GM21717 (cell line): ENCODE data around the gene FAM76B.
A peak's percentile ranks its signal among the peaks of the same experiment; 100 is the strongest.

Experiments
- ATAC-seq: cut with Tn5 transposase; IDR thresholded peaks from one replicate; pipeline ENCODE4 v1.9.1; 2021; ENCODE audit warnings: mild to moderate bottlenecking, moderate library complexity; ENCODE audit not compliant: unreplicated experiment

The FAM76B gene

DNA sequence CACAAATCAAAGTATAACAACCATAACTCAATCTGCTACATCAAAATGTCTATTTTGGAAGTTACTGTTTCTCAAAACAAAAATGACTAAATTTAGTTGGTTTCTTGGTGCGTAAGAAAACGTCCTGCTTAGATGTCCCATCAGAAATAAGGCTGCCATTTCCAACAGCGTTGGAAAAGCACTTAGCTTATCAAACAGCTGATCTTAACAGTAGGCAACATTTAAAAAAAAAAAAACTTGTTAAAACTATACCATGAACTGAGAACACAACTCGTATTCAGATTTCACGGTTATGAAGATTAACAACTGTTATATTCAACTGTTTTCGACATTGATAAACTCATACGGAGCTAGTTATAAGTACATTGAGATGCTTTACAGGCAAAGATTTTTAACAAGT, 3.1 kb upstream of the FAM76B start:
- no peak for ATAC-seq

DNA sequence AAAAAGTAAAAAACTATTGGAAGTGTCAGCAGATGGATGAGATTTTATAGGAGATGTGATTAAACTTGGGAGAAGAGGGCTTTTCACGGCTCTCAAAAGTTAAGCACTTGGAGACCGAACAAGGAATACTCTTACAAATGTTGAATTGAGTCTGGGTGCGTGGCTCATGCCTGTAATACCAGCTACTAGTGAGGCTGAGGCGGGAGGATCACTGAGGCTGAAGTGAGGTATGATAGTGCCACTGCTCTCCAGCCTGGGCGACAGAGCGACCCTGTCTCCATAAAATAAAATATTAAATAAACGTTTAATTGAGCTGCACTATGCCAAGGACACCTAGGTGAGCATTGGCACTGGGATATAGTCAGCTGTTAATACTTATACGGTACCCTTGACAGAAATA, 2.6 kb upstream of the FAM76B start:
- no peak for ATAC-seq

DNA sequence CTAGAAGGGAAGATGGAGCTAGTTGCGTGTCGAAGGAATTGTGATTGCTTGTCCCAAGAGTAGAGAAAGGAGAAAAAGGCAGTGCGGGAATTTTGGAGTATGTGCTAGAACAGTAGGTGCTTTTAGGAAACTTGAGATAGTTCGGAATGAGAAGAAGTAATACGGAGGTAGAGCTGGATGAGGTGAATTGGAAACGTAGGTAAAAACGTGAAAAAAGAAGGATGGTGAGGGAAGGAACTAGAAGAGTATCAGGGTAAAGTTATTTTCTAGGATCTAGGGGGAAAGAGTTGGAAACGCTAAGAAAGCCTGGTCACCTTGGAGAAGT, 2.1 kb upstream of the FAM76B start:
- ATAC-seq = no peak

DNA sequence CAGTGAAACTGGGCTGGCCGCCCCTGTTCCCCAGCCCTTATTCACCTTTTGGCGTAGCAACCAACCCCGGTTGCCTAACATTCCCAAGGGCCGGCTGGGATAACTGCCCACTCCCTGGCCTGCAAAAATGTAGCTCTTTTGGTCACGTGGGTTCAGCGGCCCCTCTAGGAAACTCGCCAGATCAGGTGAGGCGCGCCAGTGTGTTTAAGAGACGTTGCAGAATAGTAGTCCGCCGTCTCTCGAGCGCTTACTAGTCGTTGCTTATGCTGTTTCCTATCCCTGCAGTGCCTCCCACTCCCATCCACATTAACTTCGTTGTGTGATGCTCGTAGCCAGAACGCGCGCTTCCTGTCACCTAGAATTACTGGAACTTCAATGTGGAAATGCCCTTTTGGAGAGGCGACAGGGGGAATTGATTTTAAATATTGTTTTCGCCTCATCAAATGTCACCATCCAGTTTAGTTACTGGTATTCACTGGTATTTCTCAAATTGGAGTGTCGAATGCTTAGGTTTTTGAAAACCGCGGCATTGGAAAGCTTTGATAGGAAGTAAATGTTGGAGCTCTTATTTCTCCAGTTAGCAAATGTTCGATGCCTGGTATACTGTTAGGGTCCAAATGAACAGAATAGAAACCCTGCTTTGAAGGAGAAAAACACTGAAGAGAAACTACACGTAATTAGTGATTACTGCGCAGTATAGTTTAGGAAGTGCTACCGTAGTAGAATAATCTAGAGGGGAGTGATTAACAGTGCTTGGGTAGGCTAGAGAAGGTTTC, 1.5 kb upstream of the FAM76B start:
- peak; percentile 8 for ATAC-seq

DNA sequence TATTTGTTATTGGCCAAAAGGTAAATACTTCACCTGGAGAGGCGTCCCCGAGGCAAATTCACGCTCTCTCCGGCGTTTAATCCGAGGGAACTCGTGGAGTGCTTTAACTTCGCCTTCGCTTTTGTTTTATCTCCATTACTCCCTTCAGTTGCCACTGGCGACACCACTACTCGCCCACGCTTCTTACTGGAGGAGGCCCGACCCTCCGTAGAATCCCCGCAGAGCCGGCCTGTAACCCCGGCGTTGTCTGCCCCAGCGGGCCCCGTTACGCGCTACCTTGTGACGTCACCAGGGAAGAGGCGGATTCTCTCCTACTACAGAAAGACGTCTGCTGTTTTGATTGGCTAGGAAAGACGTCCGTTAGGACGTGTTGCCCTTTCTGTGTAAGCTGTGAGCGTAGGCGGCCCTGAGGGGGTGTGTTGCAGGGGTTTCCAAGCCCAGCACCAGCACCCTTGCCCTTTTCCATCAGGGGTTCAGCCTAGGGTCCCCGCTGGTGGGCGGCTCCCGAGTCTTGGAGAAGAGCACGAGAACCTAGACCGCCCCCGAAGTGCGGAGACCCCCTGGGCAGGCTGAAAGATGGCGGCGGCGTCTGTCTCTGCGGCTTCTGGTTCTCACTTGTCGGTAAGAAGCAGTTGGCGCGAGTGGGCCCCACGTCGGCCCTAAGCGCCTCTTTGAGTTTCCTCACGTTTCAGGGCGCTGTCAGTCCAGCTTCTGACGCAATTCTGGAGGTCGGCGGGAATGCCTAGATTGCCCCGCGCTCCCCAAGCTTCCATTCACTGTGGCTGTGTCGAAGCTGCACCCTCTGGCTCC, 746 bp upstream of the FAM76B start, which contains the start of gene CEP57:
Gene CEP57, plus strand, starts transcription at position 376 of the 810 bp plus-strand sequence. Its CDS starts 201 bp downstream, at position 577.
- ATAC-seq = peak; percentile 74

DNA sequence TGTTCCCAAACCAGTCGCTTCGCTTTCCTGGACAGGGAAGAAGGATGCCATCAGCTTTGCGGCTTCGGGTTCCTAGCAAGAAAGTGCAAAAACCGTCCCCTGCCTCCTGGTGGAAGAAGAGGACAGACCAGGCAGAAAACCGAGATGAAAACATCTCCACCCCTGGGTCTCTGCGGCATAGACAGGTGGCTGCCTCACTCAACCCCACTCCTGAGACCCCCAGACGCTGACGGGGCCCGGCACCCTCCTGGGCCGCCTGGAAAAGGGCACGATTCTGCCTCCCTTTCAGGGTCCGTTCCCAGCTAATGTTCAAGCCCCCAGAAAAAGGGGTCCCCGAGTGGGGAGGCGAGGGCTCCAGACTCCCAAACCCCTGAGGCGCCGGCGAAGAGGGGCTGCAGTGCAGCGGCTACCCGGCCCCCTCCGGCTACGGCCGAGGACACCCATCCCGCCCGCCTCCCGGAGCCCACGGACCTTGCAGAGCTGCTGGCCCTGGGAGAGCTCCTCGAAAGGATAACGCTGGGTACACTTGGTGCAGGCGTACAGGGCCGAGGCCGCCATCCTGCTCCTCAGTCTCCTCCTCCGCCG, 569 bp downstream of the FAM76B start:
- ATAC-seq = peak; percentile 9

DNA sequence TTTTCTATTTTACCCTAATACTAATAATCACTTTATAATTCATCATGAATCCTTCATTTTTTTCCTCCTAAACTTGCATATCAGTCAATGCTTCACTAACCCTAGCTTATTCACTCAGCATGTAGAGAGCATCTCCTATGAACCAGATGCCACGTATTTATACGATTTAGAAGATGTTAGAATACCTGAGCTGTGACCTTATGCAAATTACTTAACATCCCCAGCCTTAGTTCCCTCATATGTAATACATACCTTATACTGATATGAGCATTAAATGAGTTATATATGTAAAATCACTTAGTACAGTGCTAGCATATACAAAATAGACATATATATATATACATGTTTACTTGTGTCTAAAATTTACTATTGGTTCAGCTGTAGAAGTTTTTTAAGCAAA, 9.0 kb downstream of the FAM76B start:
- ATAC-seq = no peak

DNA sequence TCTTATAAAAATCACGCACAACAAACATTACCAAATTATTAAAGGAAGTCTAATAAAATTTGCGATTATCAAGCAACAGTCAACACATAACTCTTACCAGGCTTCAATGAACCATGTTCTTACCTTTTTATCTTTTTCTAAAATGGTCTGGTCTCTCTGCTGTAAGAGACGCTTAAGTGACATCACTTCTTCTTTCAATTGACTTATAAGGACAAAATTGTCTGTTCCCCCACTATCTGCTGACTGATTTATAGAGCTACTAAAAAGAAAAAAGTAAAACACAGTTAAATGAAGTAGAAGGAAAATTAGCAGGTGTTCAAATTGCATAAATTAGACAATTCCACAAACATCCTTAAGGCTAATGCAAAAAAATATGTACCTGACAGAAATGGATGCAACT, 10.9 kb downstream of the FAM76B start:
- no peak for ATAC-seq

DNA sequence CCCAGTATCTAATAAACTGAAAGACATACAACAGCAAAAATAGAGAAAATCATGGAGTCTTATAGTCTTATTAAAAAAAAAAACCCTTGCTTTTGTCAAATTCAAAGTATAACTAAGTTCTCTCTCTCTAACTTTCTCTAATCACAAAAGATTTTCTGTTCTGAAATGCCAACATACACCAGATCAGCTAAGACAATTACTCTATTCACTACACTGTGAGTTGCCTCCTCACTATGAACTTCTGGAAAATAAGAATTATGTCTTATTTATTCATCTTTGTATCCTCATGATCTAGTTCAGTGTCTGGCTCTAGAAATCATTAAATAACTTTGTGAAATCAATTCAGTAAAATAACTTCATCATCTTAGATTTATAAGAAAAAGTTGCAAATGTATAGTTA, 12.7 kb downstream of the FAM76B start:
- ATAC-seq = no peak

DNA sequence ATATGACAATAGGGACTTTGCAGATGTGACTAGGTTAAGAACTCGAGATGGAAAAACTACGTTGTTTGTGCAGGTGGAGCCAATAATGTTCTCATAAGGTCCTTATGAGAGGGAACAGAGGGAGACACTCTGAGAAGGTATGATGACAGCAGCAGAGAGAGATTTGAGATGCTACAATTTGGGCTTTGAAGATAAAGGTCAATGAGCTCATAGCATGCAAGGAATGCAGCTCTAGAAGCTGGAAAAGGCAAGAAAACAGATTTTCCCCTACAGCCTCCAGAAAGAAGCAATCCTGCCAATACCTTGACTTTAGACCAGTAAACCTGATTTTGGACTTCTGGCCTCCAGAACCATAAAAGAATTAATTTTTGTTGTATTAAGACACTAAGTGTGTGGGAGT, 21.1 kb downstream of the FAM76B start:
- no peak for ATAC-seq

DNA sequence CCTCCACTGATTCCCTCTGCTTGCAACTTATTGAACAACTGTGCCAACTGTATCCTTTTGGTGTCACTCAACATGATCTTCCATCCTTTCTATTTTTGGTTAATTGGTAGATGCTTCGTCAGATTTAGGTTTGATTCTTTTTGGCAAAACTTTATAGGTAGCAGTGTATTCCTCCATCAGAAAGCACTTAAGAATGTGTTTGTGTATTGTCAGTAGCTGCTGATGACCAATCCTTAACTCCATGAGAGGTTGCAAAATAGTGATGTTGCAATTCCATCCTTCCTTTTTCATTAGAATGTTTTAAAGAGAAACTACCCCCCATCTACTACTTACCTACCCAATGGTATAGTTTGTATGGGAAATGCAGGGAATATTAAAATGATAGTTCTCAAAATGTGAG, 22.1 kb downstream of the FAM76B start:
- ATAC-seq = no peak

DNA sequence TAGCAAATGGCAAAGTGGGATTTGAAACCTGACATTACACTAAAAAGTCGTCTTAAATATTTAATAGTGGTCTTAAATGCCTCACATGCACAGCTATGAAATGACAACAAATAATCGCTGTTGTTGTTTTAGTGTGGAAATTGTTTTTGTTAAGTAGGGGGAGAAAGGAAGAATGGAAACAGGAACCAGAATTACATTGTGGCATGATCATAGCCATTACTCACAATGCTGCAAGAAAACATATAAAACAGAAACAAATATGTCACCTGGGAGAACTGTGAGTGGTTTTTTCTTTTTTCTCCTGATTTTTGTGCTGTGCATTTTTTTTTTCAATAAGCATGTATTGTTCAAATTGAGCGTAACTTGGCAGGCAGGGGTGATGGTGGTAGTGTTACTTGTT, 22.9 kb downstream of the FAM76B start:
- no peak for ATAC-seq

DNA sequence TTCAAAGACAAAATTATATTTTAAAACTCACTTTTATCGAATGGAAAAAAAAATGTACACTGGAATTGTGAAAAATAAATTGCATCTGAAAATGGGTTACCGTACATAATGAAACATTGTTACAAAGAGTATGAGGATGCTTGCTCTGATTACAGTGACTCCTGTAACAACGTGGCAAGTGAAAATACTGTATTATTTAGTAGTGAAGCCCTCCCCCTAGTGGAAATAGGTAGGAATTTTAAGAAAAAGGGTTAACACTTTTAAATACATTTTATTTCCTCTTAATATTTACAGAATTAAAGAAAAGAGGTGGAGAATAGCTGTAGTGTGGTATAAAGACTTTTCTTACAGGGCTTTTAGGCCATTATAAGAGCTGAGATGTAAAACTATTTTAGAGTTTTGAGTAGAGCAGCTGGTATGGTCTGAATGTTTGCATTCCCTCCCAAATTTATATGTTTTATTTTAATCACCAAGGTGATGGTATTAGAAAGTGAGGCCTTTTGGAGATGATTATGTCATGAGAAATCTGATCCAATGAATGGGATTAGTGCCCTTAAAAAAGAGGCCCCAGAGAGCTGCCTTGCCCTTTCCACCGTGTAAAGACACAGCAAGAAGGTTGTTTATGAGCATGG, 25.2 kb downstream of the FAM76B start:
- ATAC-seq = no peak

DNA sequence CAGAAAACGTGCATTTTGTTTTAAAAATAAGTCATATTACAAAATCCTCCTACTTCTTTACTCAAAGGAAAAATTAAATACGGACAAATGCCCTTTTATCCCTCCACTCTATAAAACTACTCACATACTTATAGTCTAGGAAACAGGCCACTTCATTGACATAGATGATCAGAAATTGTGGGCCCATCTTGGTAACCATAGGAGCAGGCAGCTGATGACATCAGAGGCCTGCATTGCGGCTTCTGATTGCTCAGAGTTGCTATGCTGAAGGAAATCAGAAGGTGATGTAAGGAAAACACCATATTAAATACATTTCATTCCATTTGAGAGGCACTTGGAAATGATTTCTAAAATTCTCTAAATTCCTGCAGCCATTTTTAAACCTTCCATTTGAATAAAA, 27.0 kb downstream of the FAM76B start:
- ATAC-seq = no peak

DNA sequence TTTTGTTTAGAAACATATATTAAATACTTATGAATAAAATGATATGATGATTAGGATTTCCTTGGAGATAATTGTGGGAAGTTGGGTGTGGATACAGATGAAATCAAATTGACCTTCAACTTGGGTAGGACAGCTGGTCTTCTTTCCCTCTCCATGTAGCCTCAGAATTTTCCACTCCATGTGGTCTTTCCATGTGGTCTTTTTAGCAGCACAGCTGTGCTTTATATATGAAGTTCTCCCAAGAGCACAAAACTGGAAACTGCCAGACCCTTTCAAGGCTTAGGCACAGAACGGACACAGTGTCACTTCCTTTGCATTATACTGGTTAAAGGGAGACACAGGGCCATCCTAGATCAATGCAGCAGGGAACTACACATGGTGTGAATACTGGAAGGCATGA, 28.6 kb downstream of the FAM76B start:
- no peak for ATAC-seq

DNA sequence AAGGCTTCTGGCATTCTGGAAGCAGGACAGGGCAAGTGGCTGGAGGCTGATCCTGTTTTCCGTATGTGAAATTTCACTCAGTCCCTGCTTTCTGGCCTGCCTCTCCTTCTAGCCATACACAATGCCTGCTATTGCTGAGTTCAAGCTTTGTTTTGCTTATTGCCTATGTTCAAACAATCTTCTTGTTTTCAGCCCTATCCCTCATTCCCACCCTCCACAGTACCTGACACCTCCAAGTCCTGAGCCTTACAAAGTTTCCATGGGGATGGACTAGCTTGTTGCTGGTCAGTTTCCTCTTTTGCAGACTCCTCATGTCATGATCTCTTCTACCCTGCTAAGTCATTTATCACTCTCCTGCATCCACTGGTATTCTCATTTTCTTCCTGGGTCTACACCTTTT, 38.1 kb downstream of the FAM76B start:
- no peak for ATAC-seq

DNA sequence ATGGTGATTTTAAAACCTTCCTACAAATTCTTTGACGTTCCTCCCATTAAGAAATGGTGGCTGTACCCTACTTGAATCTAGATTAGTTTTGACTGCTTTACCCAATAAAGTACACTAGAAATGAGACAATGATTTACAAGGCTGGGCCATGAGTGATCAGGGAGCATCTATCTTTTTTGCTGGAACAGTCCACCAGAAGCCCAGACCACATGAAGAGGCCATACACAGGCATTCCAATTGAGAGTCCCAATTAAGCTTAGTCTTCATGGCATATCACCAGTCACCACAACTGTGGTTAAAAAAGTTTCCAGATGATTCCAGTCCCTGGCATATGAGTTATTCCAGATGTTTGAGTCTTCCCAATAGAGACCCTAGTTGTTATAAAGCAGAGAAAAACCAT, 39.5 kb downstream of the FAM76B start:
- ATAC-seq = no peak

DNA sequence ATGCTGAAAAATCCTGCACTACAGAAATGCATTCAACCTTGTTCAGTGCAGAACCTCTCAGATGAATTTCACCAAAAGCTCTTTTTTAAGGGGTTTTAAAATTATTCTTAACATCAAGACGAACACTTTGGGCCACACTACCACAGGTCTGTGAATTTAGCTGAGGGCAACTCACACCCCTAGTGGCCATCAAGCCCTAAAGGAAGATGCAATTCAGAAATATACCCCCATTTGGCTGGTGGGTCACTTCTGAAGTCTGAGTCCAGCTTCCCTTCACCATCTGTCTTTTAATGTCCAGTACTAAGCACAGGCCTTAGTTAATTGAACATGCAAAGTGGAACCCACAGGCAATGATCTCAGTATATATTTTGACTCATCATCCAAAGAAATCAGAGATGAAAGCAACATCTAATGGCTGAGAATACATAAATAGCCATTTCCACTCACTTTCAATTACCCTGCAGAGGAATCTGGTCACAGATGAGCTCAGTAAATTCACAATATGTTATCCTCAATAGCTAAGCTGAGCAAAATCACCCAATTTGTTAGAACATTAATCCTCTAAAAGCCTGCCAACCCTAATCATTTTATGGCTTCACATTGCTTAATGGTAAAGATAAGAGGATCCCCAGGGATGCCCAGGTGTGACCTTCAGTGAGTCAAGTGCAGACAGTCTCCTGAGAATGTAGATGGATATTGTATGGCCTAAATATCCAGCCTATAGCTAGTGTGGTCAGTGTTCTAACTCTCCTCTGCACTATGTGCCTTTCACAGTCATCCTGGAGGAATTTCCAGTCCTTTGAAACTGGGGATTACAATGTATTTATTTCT, 50.3 kb downstream of the FAM76B start:
- no peak for ATAC-seq

DNA sequence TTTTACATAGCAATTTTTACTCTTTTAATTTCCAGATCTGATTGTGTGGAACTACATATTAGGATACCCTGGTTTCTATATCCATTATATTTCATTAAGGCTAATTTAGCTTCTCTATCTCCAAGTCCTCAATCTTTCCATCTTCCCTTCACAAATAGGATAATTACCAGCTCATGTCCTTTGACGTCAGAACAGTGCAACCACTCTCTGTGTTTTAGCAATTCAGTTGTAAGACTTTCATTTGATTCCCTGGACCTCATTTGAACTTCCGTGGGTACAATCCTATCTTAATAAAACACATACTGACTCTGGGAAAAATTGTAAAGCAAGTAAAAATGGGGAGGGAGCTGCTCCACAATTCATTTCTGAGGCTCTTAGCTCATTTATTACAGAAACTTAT, 52.8 kb downstream of the FAM76B start:
- no peak for ATAC-seq

DNA sequence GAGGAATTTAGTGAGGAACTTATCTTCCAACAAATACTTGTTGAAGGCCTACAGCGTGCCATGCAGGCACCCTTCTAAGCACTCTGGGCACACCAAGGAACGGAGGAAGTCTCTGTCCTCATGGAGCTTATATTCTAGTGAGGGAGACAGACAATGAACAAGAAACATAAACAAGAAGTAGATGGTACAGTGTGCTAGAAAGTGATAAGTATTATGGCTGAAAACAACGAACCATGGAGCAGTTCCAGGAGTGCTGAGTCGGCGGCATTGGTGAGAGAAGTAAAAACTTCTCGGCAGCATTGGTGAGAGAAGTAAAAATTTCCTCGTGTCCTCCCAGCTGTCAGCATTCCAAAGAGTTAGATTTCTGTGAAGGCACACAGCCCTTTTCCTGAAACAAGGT, 53.2 kb downstream of the FAM76B start:
- no peak for ATAC-seq
